Aorta (tissue), 5 donors: Measurements from ENCODE around the gene SCYGR3. TPM values are rescaled to one million over a fixed set of nuclear protein-coding genes. Genes with fewer than 3 reads are reported as not detected.

Experiments
- ATAC-seq: fragments of 200-7000 bp; cut with Tn5 transposase; one replicate; pipeline ENCODE4 v1.9.1; 2022; ENCODE audit warnings: moderate library complexity; ENCODE audit not compliant: low FRiP score
- DNase-seq, 2 donors: peaks; one replicate each; pipeline ENCODE4 v3.0.0-alpha.2; 2020
- H3K27ac ChIP-seq, 2 donors: one replicate each; pipeline ENCODE4 v1.5.1; 2013; ENCODE audit warnings: low read length in 2 of 2, mild to moderate bottlenecking in 2 of 2, moderate library complexity in 2 of 2, control low read depth in 1 of 2, inconsistent platforms in 1 of 2, low read depth in 1 of 2
- H3K27me3 ChIP-seq, 2 donors: one replicate each; pipeline ENCODE4 v1.6.1; 2013; ENCODE audit warnings: control low read depth in 1 of 2, low read length in 1 of 2, mild to moderate bottlenecking in 1 of 2, moderate library complexity in 1 of 2; ENCODE audit not compliant: insufficient read depth in 2 of 2, control insufficient read depth in 1 of 2
- H3K36me3 ChIP-seq, 2 donors: one replicate each; pipeline ENCODE4 v1.6.1; 2013; ENCODE audit warnings: control low read depth in 1 of 2, low read length in 1 of 2, mild to moderate bottlenecking in 1 of 2; ENCODE audit not compliant: insufficient read depth in 2 of 2, control insufficient read depth in 1 of 2
- H3K4me1 ChIP-seq, 2 donors: one replicate each; pipeline ENCODE4 v1.6.1; 2013; ENCODE audit warnings: low read length in 2 of 2, control low read depth in 1 of 2, mild to moderate bottlenecking in 1 of 2, moderate library complexity in 1 of 2; ENCODE audit not compliant: insufficient read depth in 2 of 2, control insufficient read depth in 1 of 2
- H3K4me3 ChIP-seq, 2 donors: one replicate each; pipeline ENCODE4 v1.5.1; 2013; ENCODE audit warnings: low read length in 2 of 2, control low read depth in 1 of 2, mild to moderate bottlenecking in 1 of 2
- H3K9me3 ChIP-seq: one replicate; pipeline ENCODE4 v1.6.1; 2013; ENCODE audit warnings: mild to moderate bottlenecking, low read length; ENCODE audit not compliant: control insufficient read depth
- WGBS, 2 donors: extraction: QIAGEN DNeasy Blood & Tissue Kit; methylation state at CpG; one replicate each; pipeline ENCODE4 v1.1.7; 2013; 5-methylcytosine and 5-hydroxymethylcytosine counted together
- intact Hi-C, 2 donors: fragments of 100-400 bp; cut with DNase I; formaldehyde crosslinking; loops; one replicate each; pipeline versions ENCODE4 v1.14.2 to v1.15.0; 2022
- polyA plus RNA-seq, 2 donors: library from polyadenylated mRNA; stranded (reverse); fragments of 200-250 nt; gene quantifications; one replicate each; pipeline ENCODE4 v1.2.3, GENCODE V29; 2013
- total RNA-seq, 2 donors: library from RNA; stranded (reverse); fragmentation: NEBNext Ultra II Directional; extraction: Animal tissue kit (Norgen Biotek cat#: 25700); gene quantifications; one replicate each; pipeline ENCODE4 v1.2.1, GENCODE V29; 2021
- donor health status: healthy with polysubstance abuse.
- donor health status: Bipolar disorder and iron deficiency.
- donor health status: DM: no; HTN: no; CAD: no.
- donor health status: DM: no; HTN: no; CAD: no.
- donor health status: DM: yes; HTN: yes; CAD: no.

The SCYGR3 gene
- total and polyA plus RNA-seq, 4 donors, result not detected

GRCh38 chr2:227617316-227618230 lies 2.9 kb upstream of the SCYGR3 start, which contains the start of gene SCYGR4:
Gene SCYGR4 (plus strand): TSS chr2:227617498. CDS start chr2:227617498, 0 bp downstream.
- intact Hi-C loops, result no loop called here
- Histone ChIP-seq H3K27ac (no peak within 1 kb of the TSS), H3K4me1 (no peaks in the 10 kb centered on the region), H3K36me3 (no peaks in the 10 kb centered on the region), H3K27me3 (no peaks in the 10 kb centered on the region), H3K9me3 (no peaks in the 10 kb centered on the region), H3K4me3 (no peak within 1 kb of the TSS)
- DNase-seq, result no peak
- 64 to 71% methylated on average over 18 to 20 of the region's 20 CpGs for WGBS, 2 donors
- ATAC-seq, result no peak

DNA sequence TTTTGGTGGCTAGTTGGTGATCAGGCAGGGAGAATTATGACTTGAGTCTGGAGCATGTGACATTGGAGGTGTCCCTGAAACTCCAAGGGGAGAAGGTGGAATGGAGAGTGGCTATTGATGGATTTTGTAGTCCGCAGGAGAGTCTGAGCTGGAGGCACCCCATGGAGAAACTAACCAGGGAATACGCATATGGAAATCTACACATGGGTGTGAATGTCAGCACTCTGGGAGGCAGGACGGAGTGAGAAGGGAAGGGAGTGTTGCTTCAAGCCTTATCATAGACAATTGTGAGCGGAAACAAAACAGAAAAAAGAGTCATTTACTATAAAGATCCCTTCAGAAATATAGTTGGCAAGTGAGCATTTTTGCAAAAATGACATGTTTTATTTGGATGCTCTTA lies 2.0 kb upstream of the SCYGR3 start:
- no peaks in the 10 kb centered on the region for H3K4me1 ChIP-seq
- no peaks in the 10 kb centered on the region for H3K36me3 ChIP-seq
- H3K27me3 ChIP-seq, result no peaks in the 10 kb centered on the region
- intact Hi-C loops, result no loop called here
- DNase-seq (no peak), ATAC-seq (no peak)
- no peak overlapping the region for H3K27ac ChIP-seq
- H3K9me3 ChIP-seq, result no peaks in the 10 kb centered on the region
- WGBS, 2 donors, result 35 to 44% methylated on average over 4 of the region's 4 CpGs
- H3K4me3 ChIP-seq, result no peak overlapping the region

DNA sequence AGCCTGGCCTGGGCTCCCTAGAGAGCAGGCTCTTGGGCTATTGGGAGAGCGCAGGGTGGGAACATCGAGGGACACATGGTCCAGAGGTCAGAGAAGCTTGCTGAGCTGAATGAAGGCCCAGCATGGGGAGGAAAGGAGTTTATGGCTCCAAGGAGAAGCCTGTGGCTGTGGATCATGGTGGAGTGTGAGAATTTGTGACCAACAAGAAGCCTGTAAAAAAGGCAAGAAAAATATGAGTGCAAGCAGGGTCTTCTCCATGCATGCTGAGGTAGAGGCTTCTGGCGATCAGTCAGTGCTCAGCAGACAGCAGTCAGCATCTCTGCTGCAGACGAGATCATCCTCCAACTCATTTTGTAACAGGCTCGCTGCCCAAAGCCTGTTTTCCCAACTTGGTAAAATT lies 1.3 kb upstream of the SCYGR3 start:
- no peak overlapping the region for H3K4me3 ChIP-seq
- intact Hi-C loops, result no loop called here
- H3K4me1 ChIP-seq, result no peaks in the 10 kb centered on the region
- H3K27ac ChIP-seq, result no peak overlapping the region
- no peak for DNase-seq
- no peak for ATAC-seq
- 63 to 70% methylated on average over 5 of the region's 5 CpGs for WGBS, 2 donors
- no peaks in the 10 kb centered on the region for H3K36me3 ChIP-seq
- no peaks in the 10 kb centered on the region for H3K9me3 ChIP-seq
- no peaks in the 10 kb centered on the region for H3K27me3 ChIP-seq

DNA sequence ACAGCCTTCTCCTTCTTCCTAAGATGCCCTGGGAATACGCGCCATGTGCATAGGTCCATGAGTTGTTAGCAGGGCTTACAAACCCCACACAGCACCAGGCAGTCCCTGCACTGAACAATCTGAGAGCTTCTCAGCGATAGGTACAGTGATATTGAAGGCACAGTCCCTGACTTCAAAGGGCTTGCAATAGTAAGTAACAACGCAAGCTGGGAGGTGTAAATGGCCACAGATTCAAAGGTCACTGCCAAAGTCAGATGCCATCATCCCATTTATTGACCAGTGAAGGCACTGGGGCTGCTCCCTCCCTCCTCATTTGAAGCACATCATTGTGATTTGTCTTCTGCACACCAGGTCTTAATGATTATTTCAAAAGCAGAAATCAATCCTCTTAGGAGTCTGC lies 541 bp upstream of the SCYGR3 start:
- intact Hi-C loops, result no loop called here
- H3K4me1 ChIP-seq, result no peaks in the 10 kb centered on the region
- H3K36me3 ChIP-seq, result no peaks in the 10 kb centered on the region
- WGBS, 2 donors, result 92 to 95% methylated on average over 4 of the region's 4 CpGs
- H3K4me3 ChIP-seq, result no peak overlapping the region
- no peak overlapping the region for H3K27ac ChIP-seq
- H3K27me3 ChIP-seq, result no peaks in the 10 kb centered on the region
- ATAC-seq (no peak), DNase-seq (no peak)
- H3K9me3 ChIP-seq, result no peaks in the 10 kb centered on the region

DNA sequence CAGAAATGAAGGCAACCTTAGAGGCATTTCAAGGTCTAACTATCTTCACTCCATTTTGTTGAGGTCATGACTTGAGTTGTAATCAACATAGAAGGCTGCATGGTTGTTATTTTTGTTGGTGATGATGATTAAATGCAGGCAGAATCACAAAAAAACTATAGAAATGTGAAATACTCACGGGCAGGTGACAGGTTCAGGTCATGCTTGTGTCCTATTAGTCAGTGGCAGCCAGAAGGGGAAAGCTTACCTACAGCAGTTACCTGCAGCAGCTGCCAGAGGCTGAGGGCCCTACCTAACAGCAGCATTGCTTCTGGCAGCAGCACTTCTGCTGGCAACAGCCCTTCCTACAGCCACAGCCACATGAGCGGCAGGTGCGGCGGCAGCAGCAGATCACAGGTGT lies 394 bp downstream of the SCYGR3 start:
- intact Hi-C loops, result no loop called here
- H3K27me3 ChIP-seq, result no peaks in the 10 kb centered on the region
- H3K9me3 ChIP-seq, result no peaks in the 10 kb centered on the region
- H3K36me3 ChIP-seq, result no peaks in the 10 kb centered on the region
- no peak overlapping the region for H3K27ac ChIP-seq
- ATAC-seq (no peak), DNase-seq (no peak)
- WGBS, 2 donors, result 62 to 91% methylated on average over 1 to 4 of the region's 4 CpGs
- no peak overlapping the region for H3K4me3 ChIP-seq
- no peaks in the 10 kb centered on the region for H3K4me1 ChIP-seq

DNA sequence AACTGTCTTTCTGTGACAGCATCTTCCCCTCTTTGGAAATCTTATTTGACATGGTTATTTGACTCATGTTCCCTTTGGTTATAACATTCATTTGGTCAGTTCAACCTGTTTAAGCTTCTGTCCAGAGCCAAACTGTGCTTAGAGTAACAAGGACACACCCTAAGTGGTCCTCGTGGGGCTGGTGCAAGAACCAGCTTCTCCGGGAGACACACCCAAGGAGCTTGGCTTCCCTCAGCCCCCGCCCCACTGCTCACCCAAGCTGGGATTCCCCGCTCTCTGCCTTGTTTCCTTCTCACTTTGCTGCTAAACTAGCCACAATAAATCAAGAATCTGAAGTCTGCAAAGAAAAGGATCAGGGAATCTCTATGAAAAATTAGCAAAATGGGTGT lies 1.4 kb downstream of the SCYGR3 start:
- Histone ChIP-seq H3K27ac (no peak overlapping the region), H3K27me3 (no peaks in the 10 kb centered on the region), H3K36me3 (no peaks in the 10 kb centered on the region), H3K9me3 (no peaks in the 10 kb centered on the region), H3K4me3 (no peak overlapping the region), H3K4me1 (no peaks in the 10 kb centered on the region)
- no peak for DNase-seq
- intact Hi-C loops, result no loop called here
- no peak for ATAC-seq
- 71 to 75% methylated on average over 4 of the region's 4 CpGs for WGBS, 2 donors

DNA sequence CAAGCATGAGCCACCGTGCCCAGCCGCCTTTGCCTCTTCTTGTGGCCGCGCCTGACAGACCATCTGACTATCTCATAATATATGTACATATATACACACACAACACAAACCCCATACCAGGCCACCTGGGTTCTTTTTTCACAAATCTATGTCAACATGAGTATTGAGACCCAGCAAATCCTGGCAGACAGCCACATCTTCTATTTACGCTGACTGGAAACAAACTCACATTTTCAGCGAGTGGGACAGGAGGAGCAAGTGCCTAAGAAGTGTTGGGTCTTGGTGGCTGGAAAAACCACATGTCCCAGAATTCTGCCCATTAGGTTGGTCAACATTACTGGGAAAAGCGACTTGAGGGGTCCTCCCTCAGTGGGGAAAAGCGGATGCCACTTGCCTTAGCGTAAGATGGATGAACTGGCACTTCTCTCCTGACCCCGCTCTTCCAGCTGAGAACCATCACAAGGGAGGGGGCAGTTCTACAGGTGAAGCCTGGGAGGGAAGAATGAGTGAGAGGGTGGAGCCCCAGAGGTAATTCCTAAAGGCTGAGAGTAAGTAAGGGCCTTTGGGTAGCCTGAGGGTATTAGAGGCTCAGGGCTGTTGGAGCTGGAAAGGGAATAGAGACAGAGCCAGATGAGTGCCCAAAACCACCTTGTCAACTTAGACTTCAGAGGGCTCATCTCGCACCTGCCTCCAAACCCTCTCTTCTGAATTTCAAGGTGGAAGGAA lies 1.9 kb downstream of the SCYGR3 start:
- Histone ChIP-seq H3K4me3 (no peak overlapping the region), H3K9me3 (no peaks in the 10 kb centered on the region), H3K27ac (no peak overlapping the region), H3K4me1 (no peaks in the 10 kb centered on the region), H3K36me3 (no peaks in the 10 kb centered on the region), H3K27me3 (no peaks in the 10 kb centered on the region)
- ATAC-seq (no peak), DNase-seq (no peak)
- intact Hi-C loops, result no loop called here
- 80 to 82% methylated on average over 11 of the region's 11 CpGs for WGBS, 2 donors

GRCh38 chr2:227610123-227610522 lies 4.5 kb downstream of the SCYGR3 start:
- Histone ChIP-seq H3K36me3 (no peaks in the 10 kb centered on the region), H3K9me3 (no peaks in the 10 kb centered on the region), H3K27ac (no peak overlapping the region), H3K4me3 (no peak overlapping the region), H3K27me3 (no peaks in the 10 kb centered on the region), H3K4me1 (no peaks in the 10 kb centered on the region)
- no peak for ATAC-seq
- 89 to 91% methylated on average over 2 of the region's 2 CpGs for WGBS, 2 donors
- no peak for DNase-seq
- intact Hi-C loops, result no loop called here
